ENCODE data around the gene HRH3. TPM values are rescaled to one million over a fixed set of nuclear protein-coding genes. Genes with fewer than 3 reads are reported as not detected.

HRH3 gene
- total RNA-seq, 1 donor from 2014 or later, result not detected

- intact Hi-C loops (cut with micrococcal nuclease), result no loop called here
- Histone ChIP-seq H3K4me3 (no peak overlapping the region), H3K27me3 (ENCODE audit: low read depth) (peaks cover 76% of the 10 kb centered on the region), H3K36me3 (no peaks in the 10 kb centered on the region), H3K27ac (replicated peaks) (no peak overlapping the region), H3K9me3 (replicated peaks) (no peaks in the 10 kb centered on the region), H3K4me1 (peaks cover 13% of the 10 kb centered on the region)
- no peak for DNase-seq
- TF ChIP-seq CTCF (IDR thresholded peaks at IDR 0.05; ENCODE audit: borderline replicate concordance), result no peak
Measured at GRCh38 chr20:62225820-62226635, 6.0 kb upstream of the HRH3 start.

- intact Hi-C loops (cut with micrococcal nuclease), result no loop called here
- TF ChIP-seq CTCF (IDR thresholded peaks at IDR 0.05; ENCODE audit: borderline replicate concordance), result no peak
- no peak for DNase-seq
- Histone ChIP-seq H3K4me1 (peaks cover 21% of the 10 kb centered on the region), H3K36me3 (no peaks in the 10 kb centered on the region), H3K27ac (replicated peaks) (no peak overlapping the region), H3K4me3 (no peak overlapping the region), H3K27me3 (ENCODE audit: low read depth) (peaks cover 85% of the 10 kb centered on the region), H3K9me3 (replicated peaks) (no peaks in the 10 kb centered on the region)
Measured at GRCh38 chr20:62225026-62225425, 4.9 kb upstream of the HRH3 start.

GRCh38 chr20:62224113-62224855, 4.2 kb upstream of the HRH3 start:
- H3K4me3 ChIP-seq, result no peak overlapping the region
- TF ChIP-seq CTCF (IDR thresholded peaks at IDR 0.05; ENCODE audit: borderline replicate concordance), result no peak
- DNase-seq, result no peak
- no peaks in the 10 kb centered on the region for H3K9me3 ChIP-seq (replicated peaks)
- no peaks in the 10 kb centered on the region for H3K36me3 ChIP-seq
- intact Hi-C loops (cut with micrococcal nuclease), result no loop called here
- H3K27me3 ChIP-seq (ENCODE audit: low read depth), result peaks cover 92% of the 10 kb centered on the region
- peaks cover 24% of the 10 kb centered on the region for H3K4me1 ChIP-seq
- H3K27ac ChIP-seq (replicated peaks), result no peak overlapping the region

GRCh38 chr20:62223571-62223970, 3.5 kb upstream of the HRH3 start:
- DNase-seq, result no peak
- Histone ChIP-seq H3K9me3 (replicated peaks) (no peaks in the 10 kb centered on the region), H3K27me3 (ENCODE audit: low read depth) (peaks cover 94% of the 10 kb centered on the region), H3K4me3 (no peak overlapping the region), H3K36me3 (no peaks in the 10 kb centered on the region), H3K4me1 (peaks cover 31% of the 10 kb centered on the region), H3K27ac (replicated peaks) (no peak overlapping the region)
- intact Hi-C loops (cut with micrococcal nuclease), result no loop called here
- TF ChIP-seq CTCF (IDR thresholded peaks at IDR 0.05; ENCODE audit: borderline replicate concordance), result no peak

GRCh38 chr20:62222972-62223371, 2.9 kb upstream of the HRH3 start:
- Histone ChIP-seq H3K36me3 (no peaks in the 10 kb centered on the region), H3K4me1 (peaks cover 27% of the 10 kb centered on the region), H3K4me3 (no peak overlapping the region), H3K9me3 (replicated peaks) (no peaks in the 10 kb centered on the region), H3K27ac (replicated peaks) (no peak overlapping the region), H3K27me3 (ENCODE audit: low read depth) (peaks cover 94% of the 10 kb centered on the region)
- intact Hi-C loops (cut with micrococcal nuclease), result no loop called here
- TF ChIP-seq CTCF (IDR thresholded peaks at IDR 0.05; ENCODE audit: borderline replicate concordance), result no peak
- DNase-seq, result no peak

All from left ventricle myocardium inferior (tissue), 1 donor.